HCT116 (cell line): ENCODE measurements around the gene MAPKAP1. TPM values are rescaled to one million over a fixed set of nuclear protein-coding genes. Genes with fewer than 3 reads are reported as not detected.

Experiments used
- ATAC-seq: fragments of 200-7000 bp; cut with Tn5 transposase; 2 replicates; pipeline ENCODE4 v1.9.1; 2020; ENCODE audit warnings: mild to moderate bottlenecking, moderate library complexity
- BruUV-seq: library from RNA; stranded (reverse); fragments of 400-500 nt; replicated peaks from 2 replicates; lab custom pipeline; 2021; lab: Mats Ljungman, UMichigan
- CTCF ChIA-PET: fragments of 300-600 bp; sonication (Branson Sonifier 250); formaldehyde crosslinking; loops from one replicate; lab custom pipeline; 2021; ENCODE audit warnings: antibody characterized with exemption; lab: Charles Lee
- POLR2A ChIA-PET: fragments of 300-600, 350-600 bp; sonication (Branson Sonifier 250); formaldehyde crosslinking; loops from one replicate; lab custom pipeline; 2021; ENCODE audit warnings: antibody characterized with exemption; lab: Charles Lee
- RAD21 ChIA-PET, 2 experiments: fragments of 300-600 bp; sonication (Branson Sonifier 250); formaldehyde crosslinking; loops; one replicate each; lab custom pipeline; 2023; ENCODE audit warnings: low total read pairs in 2 of 2; ENCODE audit not compliant: uncharacterized antibody in 2 of 2, unreplicated experiment in 2 of 2, low non-redundant PET in 1 of 2; lab: Charles Lee
- DNase-seq: peaks from one replicate; pipeline ENCODE4 v3.0.0-alpha.2; 2010; ENCODE audit warnings: low read depth, low spot score
- H2AFZ ChIP-seq: fragments of 200-600 bp; shearing (Covaris generic), sonication (generic); 2 replicates; pipeline ENCODE4 v1.6.1; 2017; ENCODE audit warnings: low read depth, mixed run types, mixed read lengths, antibody characterized with exemption, low read length; ENCODE audit not compliant: poor library complexity, severe bottlenecking
- H3K27ac ChIP-seq: 2 replicates; pipeline ENCODE4 v1.5.1; 2012; ENCODE audit warnings: low read depth, low read length
- H3K27me3 ChIP-seq: fragments of 200-600 bp; sonication (generic); 2 replicates; pipeline ENCODE4 v1.6.1; 2016; ENCODE audit warnings: mixed run types, low read length, mixed read lengths; ENCODE audit not compliant: insufficient read depth
- H3K36me3 ChIP-seq, 2 experiments: fragments of 200-500 bp in 1 of 2; fragments of 200-600 bp in 1 of 2; sonication (Bioruptor generic) in 1 of 2; sonication (generic) in 1 of 2; 2 replicates each; pipeline versions ENCODE4 v1.5.1 to v1.6.1; 2014 to 2016; ENCODE audit warnings: low read length in 2 of 2, inconsistent platforms in 1 of 2, mixed read lengths in 1 of 2, mixed run types in 1 of 2; ENCODE audit not compliant: insufficient read depth in 2 of 2, control insufficient read depth in 1 of 2
- H3K4me1 ChIP-seq, 2 experiments: fragments of 200-600 bp in 1 of 2; sonication (generic) in 1 of 2; 2 replicates each; pipeline versions ENCODE4 v1.5.1 to v1.6.1; 2012 to 2017; ENCODE audit warnings: low read length in 2 of 2, inconsistent platforms in 1 of 2, mild to moderate bottlenecking in 1 of 2, mixed read lengths in 1 of 2, mixed run types in 1 of 2, moderate library complexity in 1 of 2; ENCODE audit not compliant: insufficient read depth in 2 of 2, control insufficient read depth in 1 of 2
- H3K4me2 ChIP-seq: fragments of 200-600 bp; sonication (generic); 2 replicates; pipeline ENCODE4 v1.6.1; 2017; ENCODE audit warnings: mixed run types, low read length, mixed read lengths
- H3K4me3 ChIP-seq, 2 experiments: fragments of 200-600 bp in 1 of 2; sonication (generic) in 1 of 2; replicated peaks in 1 of 2; 2 replicates each; pipeline ENCODE4 v1.5.1; 2011 to 2016; ENCODE audit warnings: low read length in 2 of 2, control low read depth in 1 of 2, low read depth in 1 of 2, mild to moderate bottlenecking in 1 of 2, mixed read lengths in 1 of 2, mixed run types in 1 of 2
- H3K79me2 ChIP-seq: fragments of 200-600 bp; sonication (generic); 2 replicates; pipeline ENCODE4 v1.6.1; 2017; ENCODE audit warnings: mild to moderate bottlenecking, mixed run types, low read length, moderate library complexity, mixed read lengths; ENCODE audit not compliant: insufficient read depth
- H3K9ac ChIP-seq: fragments of 200-600 bp; sonication (generic); 2 replicates; pipeline ENCODE4 v1.6.1; 2016; ENCODE audit warnings: low read length, mixed read lengths
- H3K9me2 ChIP-seq: fragments of 200-600 bp; sonication (generic), shearing (Covaris generic); 2 replicates; pipeline ENCODE4 v1.6.1; 2017; ENCODE audit warnings: mixed run types, mild to moderate bottlenecking, moderate library complexity; ENCODE audit not compliant: insufficient read depth
- H3K9me3 ChIP-seq, 2 experiments: fragments of 200-500 bp in 1 of 2; fragments of 200-600 bp in 1 of 2; sonication (Bioruptor generic) in 1 of 2; sonication (generic) in 1 of 2; 2 replicates each; pipeline ENCODE4 v1.6.1; 2014 to 2017; ENCODE audit warnings: low read length in 2 of 2, mixed read lengths in 2 of 2, inconsistent platforms in 1 of 2, low read depth in 1 of 2, mild to moderate bottlenecking in 1 of 2, mixed run types in 1 of 2, moderate library complexity in 1 of 2; ENCODE audit not compliant: control insufficient read depth in 1 of 2, insufficient read depth in 1 of 2
- H4K20me1 ChIP-seq: fragments of 200-600 bp; sonication (generic), shearing (Covaris generic); 2 replicates; pipeline ENCODE4 v1.6.1; 2017; ENCODE audit warnings: mixed run types, mild to moderate bottlenecking, moderate library complexity; ENCODE audit not compliant: insufficient read depth
- ATF3 ChIP-seq: IDR thresholded peaks from 2 replicates; pipeline ENCODE4 v1.6.1; 2012
- CBX3 ChIP-seq: IDR thresholded peaks from 2 replicates; pipeline ENCODE4 v1.6.1; 2012; ENCODE audit warnings: low read depth
- ELF1 ChIP-seq: IDR thresholded peaks from 2 replicates; pipeline ENCODE4 v1.6.1; 2012; ENCODE audit warnings: low read depth, borderline replicate concordance
- TCF7L2 ChIP-seq: IDR thresholded peaks from 2 replicates; pipeline ENCODE4 v1.7.0; 2011; ENCODE audit warnings: borderline replicate concordance, inconsistent platforms; ENCODE audit not compliant: insufficient read depth, insufficient read length; ENCODE audit errors: extremely low read depth
- intact Hi-C: fragments of 100-400 bp; cut with micrococcal nuclease; formaldehyde crosslinking; loops from 2 replicates; pipeline ENCODE4 v1.10.0; 2022
- total RNA-seq: library from RNA; stranded (reverse); gene quantifications from one replicate; pipeline ENCODE4 v1.2.1, GENCODE V29; 2021; ENCODE audit not compliant: unreplicated experiment
- TF ChIP-seq, protein P1 (sequence below), 3 experiments: fragments of 200-600 bp in 1 of 3; sonication (generic) in 1 of 3; IDR thresholded peaks in 2 of 3; conservative IDR thresholded peaks in 1 of 3; 2 replicates each; pipeline ENCODE4 v1.5.1; 2012 to 2017; ENCODE audit warnings: low read depth in 2 of 3, low read length in 2 of 3, antibody characterized with exemption in 1 of 3, borderline replicate concordance in 1 of 3, control low read depth in 1 of 3, mild to moderate bottlenecking in 1 of 3, mixed read lengths in 1 of 3, mixed run types in 1 of 3, moderate library complexity in 1 of 3; ENCODE audit not compliant: insufficient read depth in 1 of 3

Gene MAPKAP1
- total RNA-seq, 1 experiment from 2014 or later: 72.5 TPM

GRCh38 chr9:125397736-125398135 lies 309.3 kb downstream of the MAPKAP1 start (continued):
- TF ChIP-seq, protein P1, sequence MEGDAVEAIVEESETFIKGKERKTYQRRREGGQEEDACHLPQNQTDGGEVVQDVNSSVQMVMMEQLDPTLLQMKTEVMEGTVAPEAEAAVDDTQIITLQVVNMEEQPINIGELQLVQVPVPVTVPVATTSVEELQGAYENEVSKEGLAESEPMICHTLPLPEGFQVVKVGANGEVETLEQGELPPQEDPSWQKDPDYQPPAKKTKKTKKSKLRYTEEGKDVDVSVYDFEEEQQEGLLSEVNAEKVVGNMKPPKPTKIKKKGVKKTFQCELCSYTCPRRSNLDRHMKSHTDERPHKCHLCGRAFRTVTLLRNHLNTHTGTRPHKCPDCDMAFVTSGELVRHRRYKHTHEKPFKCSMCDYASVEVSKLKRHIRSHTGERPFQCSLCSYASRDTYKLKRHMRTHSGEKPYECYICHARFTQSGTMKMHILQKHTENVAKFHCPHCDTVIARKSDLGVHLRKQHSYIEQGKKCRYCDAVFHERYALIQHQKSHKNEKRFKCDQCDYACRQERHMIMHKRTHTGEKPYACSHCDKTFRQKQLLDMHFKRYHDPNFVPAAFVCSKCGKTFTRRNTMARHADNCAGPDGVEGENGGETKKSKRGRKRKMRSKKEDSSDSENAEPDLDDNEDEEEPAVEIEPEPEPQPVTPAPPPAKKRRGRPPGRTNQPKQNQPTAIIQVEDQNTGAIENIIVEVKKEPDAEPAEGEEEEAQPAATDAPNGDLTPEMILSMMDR (IDR thresholded peaks at IDR 0.05 in 2 of 3, conservative IDR thresholded peaks at IDR 0.05 in 1 of 3; ENCODE audit: borderline replicate concordance in 1 of 3, insufficient read depth in 1 of 3, low read depth in 2 of 3, low read length in 2 of 3): no peak
- TF ChIP-seq, all 23 proteins: peak for 0

DNA sequence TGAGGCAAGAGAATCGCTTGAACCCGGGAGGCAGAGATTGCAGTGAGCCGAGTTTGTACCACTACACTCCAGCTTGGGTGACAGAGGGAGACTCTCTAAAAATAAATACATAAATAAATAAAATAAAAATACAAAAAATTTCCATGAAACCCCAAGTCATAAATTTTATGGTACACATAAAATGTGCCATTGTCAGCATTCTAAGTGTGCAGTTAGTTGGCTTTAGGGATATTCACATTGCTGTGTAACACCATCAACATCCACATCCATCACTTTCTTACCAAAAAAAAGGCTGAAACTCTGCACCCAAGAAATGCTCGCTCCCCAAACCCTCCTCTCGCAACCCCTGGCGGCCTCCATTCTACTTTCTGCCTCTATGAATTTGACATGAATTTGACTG lies 310.2 kb downstream of the MAPKAP1 start:
- CTCF ChIA-PET: no interaction called here
- no TSS peak for BruUV-seq
- H3K9ac ChIP-seq: no peak overlapping the region
- H3K27me3 ChIP-seq: no peaks in the 10 kb centered on the region
- H3K4me3 ChIP-seq: no peak overlapping the region
- no peaks in the 10 kb centered on the region for H4K20me1 ChIP-seq
- H3K4me2 ChIP-seq: no peak overlapping the region
- intact Hi-C loops: no loop called here
- H2AFZ ChIP-seq: no peak overlapping the region
- RAD21 ChIA-PET: no interaction called here
- no peaks in the 10 kb centered on the region for H3K36me3 ChIP-seq
- ATAC-seq (no peak), DNase-seq (no peak)
- no peaks in the 10 kb centered on the region for H3K79me2 ChIP-seq
- H3K27ac ChIP-seq: no peak overlapping the region
- H3K9me3 ChIP-seq: no peaks in the 10 kb centered on the region
- peaks cover 0 to 8% of the 10 kb centered on the region in 2 experiments; a peak in 1 of 4 replicates for H3K4me1 ChIP-seq
- TF ChIP-seq CBX3 (no peak), TCF7L2 (no peak), ATF3 (no peak), ELF1 (no peak)
- POLR2A ChIA-PET: no interaction called here
- no peaks in the 10 kb centered on the region for H3K9me2 ChIP-seq
